HG03354 (cell line): Measurements from ENCODE around the gene IFNG.
A peak's percentile ranks its signal among the peaks of the same experiment; 100 is the strongest.

Experiments used
- ATAC-seq: cut with Tn5 transposase; IDR thresholded peaks from one replicate; pipeline ENCODE4 v1.9.1; 2021; ENCODE audit warnings: mild to moderate bottlenecking; ENCODE audit not compliant: unreplicated experiment, poor library complexity, severe bottlenecking

IFNG gene

GRCh38 chr12:68119724-68120211 is 39.8 kb downstream of the IFNG start:
- peak; percentile 88 for ATAC-seq

- peak; percentile 79 for ATAC-seq
Measured at GRCh38 chr12:68119250-68119649, 40.3 kb downstream of the IFNG start.

- ATAC-seq = no peak
Measured at GRCh38 chr12:68118096-68118755, 41.3 kb downstream of the IFNG start.

GRCh38 chr12:68117661-68118060 is 41.9 kb downstream of the IFNG start:
- ATAC-seq = no peak

- no peak for ATAC-seq
Measured at GRCh38 chr12:68115281-68115680, 44.3 kb downstream of the IFNG start.

GRCh38 chr12:68114606-68115005 is 44.9 kb downstream of the IFNG start:
- ATAC-seq = no peak

GRCh38 chr12:68113644-68114043 is 45.9 kb downstream of the IFNG start:
- ATAC-seq = peak; percentile 44

GRCh38 chr12:68111995-68112394 is 47.5 kb downstream of the IFNG start:
- ATAC-seq = no peak

GRCh38 chr12:68109444-68110217 is 49.9 kb downstream of the IFNG start:
- no peak for ATAC-seq

- ATAC-seq = no peak
Measured at GRCh38 chr12:68109001-68109400, 50.5 kb downstream of the IFNG start.

GRCh38 chr12:68106660-68107059 is 52.9 kb downstream of the IFNG start:
- no peak for ATAC-seq

GRCh38 chr12:68106160-68106559 is 53.4 kb downstream of the IFNG start:
- no peak for ATAC-seq
